Endometrium (tissue), 2 donors: ENCODE measurements around the gene SLC5A11.
"Not testable (repeated sequence)": the region's sequence is repeated elsewhere in the genome, so short reads cannot be mapped to it uniquely, and the experiment has no call there.

Experiments
- FAIRE-seq: peaks from 2 replicates; lab custom pipeline; 2012; peaks lifted over from hg19 to GRCh38; lab: Jason Lieb, UNC
- donor health status: control.
- donor health status: control.

Gene SLC5A11

DNA sequence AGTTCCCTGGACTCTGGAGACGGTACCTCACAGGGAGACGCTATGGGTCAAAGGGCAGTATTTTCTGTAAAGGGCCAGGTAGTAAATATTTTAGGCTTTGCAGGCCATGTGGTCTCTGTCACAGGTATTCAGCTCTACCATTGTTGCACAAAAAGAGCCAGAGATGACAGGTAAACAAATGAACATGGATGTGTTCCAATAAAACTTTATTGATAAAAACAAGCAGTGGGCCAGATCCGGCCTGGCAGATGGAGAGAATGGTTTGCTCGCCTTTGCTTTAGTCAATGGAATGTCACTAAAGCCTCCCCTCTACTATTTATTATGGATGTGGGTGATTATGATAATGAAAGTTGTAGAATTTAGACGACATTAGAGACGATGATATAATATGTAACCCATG, 8.9 kb upstream of the SLC5A11 start:
- no peak for FAIRE-seq

DNA sequence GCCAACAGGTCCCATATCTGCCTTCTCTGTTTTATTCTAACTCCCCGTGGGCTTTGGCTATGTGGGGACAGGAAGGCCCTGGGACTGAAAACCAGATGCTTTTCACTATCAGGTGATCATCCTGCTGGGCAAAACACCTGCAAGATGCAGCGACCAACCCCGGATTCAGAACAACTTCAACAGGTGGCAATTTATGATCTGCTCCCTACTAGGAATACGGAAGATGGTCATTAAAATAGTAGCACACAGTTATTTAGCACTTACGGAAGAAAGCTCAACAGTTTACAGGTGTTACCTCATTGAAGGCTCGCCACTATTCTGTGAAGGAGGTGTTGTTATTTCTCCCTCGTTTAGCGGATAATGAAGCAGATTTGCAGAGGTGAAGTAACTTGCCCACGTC, 7.8 kb upstream of the SLC5A11 start:
- no peak for FAIRE-seq

DNA sequence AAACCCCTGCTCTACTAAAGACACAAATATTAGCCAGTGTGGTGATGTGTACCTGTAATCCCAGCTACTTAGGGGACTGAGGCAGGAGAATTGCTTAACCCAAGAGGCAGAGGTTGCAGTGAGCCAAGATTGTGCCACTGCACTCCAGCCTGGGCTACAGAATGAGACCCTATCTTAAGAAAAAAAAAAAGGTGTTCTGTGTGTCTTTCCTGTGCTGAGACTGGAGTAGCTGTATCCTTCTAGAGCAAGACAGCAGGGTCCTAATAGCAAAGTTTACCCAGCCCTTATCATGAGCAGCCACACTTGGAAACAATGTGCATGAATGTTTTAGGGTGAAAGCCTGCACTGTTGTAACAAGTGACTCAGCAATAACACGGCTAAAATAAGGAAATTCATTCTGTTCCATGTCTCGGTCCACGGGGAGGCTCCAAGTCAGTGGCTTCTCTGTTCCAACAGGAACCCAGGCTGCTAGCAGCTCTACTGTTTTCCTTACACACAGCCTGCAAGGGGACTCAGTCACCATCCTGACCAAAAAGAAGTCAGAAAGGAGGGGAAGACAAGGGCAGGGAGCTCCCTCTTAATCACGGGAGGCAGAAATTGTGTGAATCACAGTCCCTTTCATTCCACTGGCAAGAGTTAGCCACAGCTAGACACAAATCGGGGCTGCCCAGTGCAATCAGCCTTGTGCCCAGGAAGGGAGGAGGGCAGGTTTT, 7.1 kb upstream of the SLC5A11 start:
- FAIRE-seq, result no peak

DNA sequence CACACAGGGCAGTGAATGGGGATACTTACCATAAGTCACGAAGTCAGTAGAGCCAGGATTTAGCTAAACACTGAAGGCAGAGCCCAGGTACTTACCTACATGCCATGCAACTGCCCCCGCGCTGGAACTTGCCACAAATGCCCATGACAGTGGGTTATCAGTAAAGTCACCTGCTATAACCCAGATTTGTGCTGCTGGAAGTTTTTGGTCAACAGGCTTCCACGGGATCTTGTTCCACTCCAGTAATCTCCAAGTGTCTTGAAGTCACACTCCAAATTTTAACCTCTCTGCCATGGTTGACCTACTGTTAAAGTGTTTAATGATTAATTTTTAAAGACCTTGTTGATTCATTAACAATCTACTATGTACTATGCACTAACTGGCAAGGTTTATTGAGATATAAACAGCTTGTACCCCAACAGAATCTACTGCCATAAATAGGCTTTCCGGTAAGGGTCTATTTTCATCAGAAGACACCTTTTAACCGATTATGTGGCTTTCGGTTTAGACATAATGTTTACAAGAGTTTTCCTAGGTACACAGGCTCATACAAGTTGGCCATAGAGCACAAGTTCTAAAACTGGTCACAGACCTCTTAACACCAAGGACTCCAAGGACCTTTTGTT, 6.3 kb upstream of the SLC5A11 start:
- FAIRE-seq, result no peak

DNA sequence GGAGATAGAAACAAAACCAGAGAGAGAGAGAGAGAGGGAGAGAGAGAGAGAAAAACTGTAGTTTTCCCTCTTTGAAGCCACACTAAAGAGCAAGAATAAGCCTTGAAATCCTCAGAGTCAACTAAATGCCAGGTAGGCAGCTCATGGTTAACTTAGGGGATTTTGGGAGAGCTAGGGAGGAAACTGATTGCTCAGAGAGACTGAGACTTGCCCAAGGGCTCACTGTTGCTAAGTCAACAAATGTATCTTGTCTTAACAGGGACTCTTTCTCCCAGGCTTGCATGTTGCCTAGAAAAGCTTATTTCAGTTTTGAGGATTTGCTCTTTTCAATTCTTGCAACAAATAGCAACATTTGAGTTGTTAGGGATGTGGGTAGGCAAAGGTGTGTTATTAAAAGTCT, 4.5 kb upstream of the SLC5A11 start:
- no peak for FAIRE-seq

DNA sequence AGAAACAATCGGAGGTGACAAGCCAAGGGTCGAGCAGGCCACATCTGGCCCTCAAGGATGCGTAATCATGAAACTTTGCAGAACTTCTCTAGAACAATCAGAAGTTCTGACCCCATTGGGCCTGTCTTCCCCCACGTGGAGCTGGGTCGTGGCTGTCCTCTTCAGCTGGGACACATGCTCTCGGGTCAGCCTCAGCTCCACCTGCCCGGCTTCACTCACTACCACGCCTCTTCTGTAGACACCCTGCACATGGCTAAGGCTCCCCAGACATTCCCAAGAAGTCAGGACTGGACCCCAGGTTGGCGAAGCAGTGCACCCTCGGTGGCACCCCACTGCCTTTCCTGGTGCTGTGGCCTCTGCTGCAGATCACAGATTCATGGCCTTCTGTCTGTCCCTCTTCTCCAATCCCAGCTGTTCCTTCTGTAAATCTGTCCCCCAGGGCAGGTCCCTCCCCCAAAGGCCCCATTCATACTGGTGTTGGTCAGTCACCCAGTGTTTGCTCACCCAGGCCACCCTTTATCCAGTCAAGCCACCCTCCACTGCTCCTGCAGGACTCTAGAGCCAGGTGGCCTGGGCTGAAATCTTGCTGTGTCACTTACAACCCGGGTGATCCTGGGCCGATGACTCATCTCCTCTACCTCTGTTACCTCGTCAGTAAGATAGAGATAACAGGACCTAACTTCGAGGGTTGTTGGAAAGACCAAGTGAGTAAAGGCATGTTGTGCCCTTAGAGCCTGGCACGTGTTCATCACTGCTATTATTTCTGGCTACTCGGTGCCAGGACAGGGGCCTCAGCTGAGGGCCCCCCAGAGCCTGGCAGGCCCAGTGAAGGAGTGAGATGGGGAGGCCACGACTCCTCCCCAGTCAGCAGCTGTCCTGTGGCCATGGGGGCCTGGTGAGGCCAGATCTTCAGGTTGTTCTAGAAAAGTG, 1.4 kb upstream of the SLC5A11 start:
- no peak for FAIRE-seq

DNA sequence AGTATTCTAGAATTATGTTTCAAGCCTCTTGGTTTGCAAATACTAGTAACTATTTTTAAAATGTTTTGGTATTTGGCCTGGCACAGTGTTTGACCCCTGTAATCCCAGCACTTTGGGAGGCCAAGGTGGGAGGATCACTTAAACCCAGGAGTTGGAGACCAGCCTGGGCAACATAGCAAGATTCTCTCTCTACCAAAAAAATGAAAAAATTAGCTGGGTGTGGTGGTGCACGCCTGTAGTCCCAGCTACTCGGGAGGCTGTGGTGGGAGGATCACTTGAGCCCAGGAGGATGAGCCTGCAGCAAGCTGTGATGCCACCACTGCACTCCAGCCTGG, 765 bp upstream of the SLC5A11 start:
- FAIRE-seq, result not testable (repeated sequence)

DNA sequence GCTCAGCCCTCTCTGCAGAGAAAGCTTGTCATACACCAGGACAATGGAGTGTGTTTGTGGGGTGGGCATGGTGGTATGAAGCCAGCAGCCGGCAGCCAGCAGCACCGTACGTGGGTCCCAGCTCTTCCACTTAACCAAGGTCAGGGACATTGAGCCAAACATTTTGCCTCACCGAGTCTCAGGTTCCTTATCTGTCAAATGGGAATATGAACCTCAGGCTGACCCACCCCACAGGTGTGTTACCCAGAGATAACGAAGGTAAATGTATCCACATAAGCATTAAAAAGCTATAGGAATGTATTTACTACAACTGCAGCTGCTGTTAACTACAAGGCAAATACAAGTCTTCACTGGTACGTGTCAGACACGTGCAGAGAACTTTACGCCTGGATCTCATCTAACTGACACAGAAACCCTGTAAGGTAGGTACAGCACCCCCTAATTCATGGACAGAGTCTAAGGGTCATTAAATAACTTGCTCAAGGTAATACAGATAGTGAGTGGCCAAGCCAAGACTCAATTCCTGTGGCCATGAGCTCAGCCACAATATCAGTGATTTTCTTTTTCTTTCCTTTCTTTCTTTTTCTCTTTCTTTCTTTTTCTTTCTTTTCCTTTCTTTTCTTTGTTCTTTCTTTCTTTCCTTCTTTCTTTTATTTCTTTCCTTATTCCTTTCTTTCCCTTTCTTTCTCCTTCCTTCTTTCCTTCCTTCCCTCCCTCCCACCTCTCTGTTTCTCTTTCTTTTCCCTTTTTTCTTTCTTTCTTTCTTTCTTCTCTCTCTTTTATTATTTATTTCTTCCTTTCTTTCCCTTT, 990 bp downstream of the SLC5A11 start:
- FAIRE-seq, result no peak

DNA sequence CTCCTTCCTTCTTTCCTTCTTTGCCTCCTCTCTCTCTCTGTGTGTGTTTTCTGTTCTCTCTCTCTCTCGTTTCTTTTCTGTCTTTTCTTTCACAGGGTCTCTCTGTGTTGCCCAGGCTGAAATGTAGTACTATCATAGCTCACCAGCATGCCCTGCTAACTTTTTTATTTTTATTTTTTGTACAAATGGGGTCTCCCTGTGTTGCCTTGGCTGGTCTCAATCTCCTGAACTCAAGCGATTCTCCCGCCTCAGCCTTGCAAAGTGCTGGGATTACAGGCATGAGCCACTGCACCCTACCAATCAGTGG, 1.5 kb downstream of the SLC5A11 start:
- no peak for FAIRE-seq

DNA sequence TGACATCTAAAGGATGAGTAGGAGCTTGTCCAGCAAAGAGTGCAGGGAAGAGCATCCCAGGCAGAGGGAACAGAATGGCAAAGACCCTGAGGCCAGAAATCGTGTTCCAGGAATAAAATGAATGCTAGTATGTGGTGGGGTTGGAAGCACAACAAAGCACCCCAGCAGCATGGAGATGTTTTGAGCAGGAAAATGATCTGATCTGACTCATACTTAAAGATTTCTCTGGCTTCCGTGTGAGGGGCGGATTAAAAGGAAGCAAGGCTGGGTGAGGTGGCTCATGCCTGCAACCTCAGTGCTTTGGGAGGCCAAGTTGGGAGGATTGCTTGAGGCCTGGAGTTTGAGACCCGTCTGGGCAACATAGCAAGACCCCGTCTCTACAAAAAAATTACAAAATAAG, 2.3 kb downstream of the SLC5A11 start:
- no peak for FAIRE-seq

DNA sequence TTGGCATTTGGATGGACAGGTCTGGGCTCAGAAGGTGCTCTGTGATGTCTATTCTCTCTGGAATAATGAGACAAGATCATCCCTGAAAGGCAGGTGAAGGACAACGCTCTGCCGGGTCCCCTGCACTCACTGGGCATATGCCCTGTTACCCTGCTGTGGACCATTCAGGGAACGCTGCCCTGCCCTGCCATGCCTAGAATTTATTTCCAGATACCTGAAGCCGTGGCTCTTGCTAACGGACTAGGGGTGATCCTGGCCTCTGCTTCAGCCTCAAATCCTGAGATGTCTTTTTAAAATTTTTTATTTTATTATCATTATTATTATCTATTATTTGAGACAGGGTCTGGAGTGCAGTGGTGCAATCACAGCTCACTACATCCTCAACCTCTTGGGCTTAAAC, 3.9 kb downstream of the SLC5A11 start:
- no peak for FAIRE-seq

DNA sequence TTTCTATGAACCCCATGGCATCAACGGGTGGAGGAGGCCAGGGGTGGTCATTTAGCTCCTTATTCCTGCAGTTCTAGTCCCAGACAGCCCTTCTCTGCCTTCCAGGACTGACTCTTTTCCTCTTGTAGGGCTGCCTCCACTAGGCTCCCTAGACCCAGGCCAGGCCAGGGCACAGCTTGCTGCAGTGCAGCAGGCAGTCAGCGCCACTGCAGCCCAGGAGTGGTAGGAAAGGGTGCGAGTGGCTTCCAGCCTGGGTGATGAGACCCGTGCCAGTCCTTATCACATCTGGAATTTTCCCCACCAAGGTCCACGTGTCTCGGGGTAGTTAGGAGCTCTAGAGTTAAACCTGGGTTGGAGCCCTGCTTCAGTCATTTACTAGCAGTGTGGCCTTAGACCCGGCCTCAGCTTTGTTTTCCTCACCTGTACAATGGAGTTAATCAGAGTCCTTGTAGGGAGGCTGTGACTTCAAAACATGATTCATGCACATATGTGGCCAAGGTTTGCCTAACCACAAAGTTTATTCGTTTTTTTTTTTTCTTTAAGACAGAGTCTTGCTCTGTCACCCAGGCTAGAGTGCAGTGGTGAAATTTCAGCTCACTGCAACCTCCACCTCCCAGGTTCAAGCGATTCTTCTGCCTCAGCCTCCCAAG, 4.7 kb downstream of the SLC5A11 start:
- no peak for FAIRE-seq

DNA sequence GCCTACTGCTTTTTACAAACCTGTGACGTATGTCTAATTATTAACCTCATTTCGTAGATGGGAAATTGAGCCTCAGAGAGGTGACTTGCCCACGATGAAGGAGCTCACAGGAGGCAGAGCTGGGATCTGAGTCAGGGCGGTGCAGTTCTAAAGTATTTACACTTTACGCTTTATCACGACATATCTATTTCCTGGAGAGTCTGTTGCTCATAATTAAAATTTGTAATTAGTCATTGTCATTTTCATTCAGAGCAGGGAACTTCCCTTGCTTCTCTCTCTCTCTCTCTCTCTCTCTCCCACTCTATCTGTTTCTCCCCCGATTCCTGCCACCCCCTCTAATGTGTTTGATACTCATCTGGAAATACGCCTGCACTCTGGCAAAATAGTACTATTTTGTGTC, 5.9 kb downstream of the SLC5A11 start:
- no peak for FAIRE-seq

DNA sequence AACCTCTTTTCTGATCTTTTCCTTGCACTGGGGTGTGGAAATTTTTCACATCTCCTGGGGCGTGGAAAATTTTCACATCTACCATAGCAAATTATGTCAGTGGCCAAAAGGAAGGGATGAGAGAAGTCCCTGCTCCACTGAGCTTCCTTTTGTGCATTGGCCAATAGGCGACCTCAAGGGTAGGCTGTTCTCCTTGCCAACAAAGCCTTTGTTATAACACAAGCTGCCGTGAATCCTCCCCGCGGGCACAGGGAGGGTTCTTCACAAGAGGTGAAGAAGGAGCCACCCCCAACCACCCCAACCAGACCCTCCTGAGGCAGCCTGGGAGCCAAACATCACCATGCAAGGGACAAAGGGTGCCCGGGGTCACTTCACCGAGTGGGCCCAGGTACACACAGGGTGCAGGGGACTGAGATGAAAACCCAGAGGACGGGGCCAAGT, 6.5 kb downstream of the SLC5A11 start:
- FAIRE-seq, result no peak

DNA sequence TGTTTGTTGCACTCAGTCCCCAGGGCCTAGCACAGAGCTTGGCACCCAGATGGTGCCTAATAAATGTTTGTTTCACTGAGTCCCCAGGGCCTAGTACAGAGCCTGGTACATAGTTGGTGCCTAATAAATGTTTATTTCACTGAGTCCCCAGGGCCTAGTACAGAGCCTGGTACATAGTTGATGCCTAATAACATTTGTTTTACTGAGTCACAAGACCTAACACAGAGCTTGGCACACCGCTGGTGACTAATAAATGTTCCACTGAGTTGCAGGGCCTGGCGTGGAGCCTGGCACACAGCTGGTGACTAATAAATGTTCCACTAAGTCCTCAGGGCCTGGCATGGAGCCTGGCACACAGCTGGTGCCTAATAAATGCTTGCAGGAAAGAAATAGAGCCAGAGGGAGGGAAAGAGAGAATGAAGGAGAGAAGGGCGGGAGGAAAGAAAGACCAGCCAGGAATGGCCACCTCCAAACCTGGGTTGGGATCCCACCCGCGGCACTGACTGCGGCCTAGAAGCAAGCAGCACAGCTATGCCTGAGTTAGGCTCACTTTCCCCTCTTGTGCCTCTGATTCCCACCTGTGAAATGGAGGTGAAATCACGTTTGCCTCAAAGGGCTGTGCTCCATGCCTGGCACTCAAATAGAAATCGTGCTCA, 7.5 kb downstream of the SLC5A11 start:
- no peak for FAIRE-seq

DNA sequence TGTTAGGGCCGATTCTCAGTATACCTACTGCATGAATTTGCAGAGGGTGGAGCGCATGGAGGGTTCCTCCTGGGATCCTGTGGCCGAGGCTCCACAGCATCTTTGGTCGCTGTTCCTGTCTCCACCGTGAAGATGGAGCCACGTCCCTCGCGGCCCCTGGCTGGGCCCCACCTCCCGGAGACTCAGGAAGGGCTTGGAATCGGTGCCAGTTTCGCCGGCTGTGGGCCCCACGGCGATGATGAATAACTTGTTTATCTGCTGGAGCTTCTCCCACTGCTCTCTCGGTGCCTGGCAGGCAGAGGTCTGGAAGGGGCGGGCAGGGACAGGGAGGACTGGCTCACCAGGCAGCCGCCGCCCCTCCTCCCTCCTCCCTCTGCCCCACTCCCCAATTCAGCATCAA, 8.1 kb downstream of the SLC5A11 start:
- no peak for FAIRE-seq

DNA sequence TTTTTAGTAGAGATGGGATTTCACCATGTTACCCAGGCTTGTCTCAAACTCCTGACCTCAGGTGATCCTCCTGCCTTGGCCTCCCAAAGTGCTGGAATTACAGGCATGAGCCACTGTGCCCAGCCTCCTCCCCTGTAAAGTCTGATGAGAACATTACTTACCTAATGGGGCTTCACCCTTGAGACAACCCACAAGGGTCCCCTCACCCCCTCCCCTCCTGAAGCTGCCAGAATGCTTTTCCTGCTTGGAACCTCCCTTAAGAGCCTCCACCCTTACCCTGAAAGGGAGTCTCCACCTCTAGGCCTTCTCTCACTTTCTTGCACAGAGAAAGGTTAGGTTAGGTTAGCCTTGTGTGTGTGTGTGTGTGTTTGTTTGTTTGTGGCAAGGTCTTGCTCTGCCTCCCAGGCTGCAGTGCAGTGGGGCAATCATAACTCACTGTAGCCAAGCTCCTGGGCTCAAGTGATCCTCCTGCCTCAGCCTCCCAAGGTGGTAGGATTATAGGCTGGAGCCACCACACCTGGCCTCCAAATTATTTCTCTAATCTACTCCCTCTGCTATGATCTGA, 8.9 kb downstream of the SLC5A11 start:
- FAIRE-seq, result no peak

DNA sequence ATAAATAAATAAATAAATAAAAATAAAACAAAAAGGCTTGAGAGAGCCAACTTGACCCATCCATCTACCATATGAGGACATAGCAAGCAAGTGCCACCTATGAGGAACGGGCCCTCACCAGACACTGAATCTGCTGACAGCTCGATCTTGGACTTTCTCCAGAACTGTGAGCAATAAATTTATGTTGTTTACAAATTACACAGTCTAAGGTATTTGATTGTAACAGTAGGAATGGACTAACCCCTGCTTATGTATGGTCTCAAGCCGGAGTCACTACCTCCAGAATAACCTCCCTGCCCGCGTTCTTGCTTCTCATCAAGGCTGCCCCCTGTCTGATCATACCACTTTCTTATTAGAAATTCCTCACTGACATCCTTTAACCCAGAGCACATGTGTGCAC, 9.9 kb downstream of the SLC5A11 start:
- FAIRE-seq, result no peak

DNA sequence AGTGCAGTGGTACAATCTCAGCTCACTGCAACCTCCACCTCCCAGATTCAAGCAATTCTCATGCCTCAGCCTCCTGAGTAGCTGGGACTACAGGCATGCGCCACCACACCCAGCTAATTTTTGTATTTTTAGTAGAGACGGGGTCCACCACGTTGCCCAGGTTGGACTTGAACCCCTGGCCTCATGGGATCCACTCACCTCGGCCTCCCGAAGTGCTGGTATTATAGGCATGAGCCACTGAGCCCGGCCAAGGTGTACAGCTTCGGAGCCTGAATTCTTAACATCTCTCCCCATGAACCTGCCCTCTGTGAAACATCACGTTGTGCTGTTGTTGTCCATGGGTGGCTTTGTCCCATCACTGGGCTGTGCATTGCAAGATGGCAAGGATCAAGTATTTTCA, 11.1 kb downstream of the SLC5A11 start:
- FAIRE-seq, result not testable (repeated sequence)

DNA sequence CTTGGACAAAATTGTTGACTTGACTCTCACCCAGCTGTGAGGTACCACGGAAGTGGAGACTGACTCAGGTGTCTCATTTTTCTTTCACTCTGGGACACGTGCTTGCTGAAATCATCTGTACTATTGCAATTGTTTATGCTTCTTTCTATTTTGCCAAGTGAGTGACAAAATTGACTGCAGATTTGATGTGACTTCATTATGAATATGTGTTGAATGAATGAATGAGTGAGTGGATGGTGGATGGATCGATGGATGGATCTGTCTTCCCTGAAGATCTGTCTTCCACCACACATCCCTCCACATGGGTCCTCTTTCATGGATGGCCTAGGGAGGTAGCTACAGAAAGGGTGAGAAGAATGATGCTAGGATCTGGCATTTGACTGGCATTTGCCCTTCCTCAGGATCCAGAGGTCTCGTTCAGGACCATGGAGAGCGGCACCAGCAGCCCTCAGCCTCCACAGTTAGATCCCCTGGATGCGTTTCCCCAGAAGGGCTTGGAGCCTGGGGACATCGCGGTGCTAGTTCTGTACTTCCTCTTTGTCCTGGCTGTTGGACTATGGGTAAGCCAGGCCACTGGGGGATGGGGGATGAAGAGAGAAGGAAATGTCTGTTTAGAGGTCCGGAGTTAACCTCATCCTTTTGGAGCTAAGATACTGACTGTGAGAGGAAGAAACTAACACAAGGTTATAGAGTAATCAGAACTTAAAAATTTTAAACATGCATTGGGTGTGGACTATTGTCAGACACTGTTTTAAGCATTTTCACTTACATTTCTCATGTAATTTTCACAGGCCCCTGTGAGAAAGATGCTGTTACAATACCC, 12.7 kb downstream of the SLC5A11 start:
- no peak for FAIRE-seq
